Measurements from ENCODE around the gene ACOX2. TPM values are rescaled to one million over a fixed set of nuclear protein-coding genes. Genes with fewer than 3 reads are reported as not detected.

ACOX2 gene
- total RNA-seq, 3 donors from 2014 or later (not counting 1 experiment from before 2014, with no cell fraction given), result not detected

- no peaks in the 10 kb centered on the region for H3K36me3 Mint-ChIP-seq
- Histone ChIP-seq H3K9me3 (ENCODE audit: control insufficient read depth, insufficient read depth, low read length) (no peaks in the 10 kb centered on the region), H3K4me1 (ENCODE audit: control insufficient read depth, insufficient read depth, low read length) (no peaks in the 10 kb centered on the region), H3K4me3 (ENCODE audit: low read length) (no peak overlapping the region), H3K27ac (ENCODE audit: low read length) (no peak overlapping the region), H3K27me3 (ENCODE audit: control insufficient read depth, insufficient read depth, low read length) (no peaks in the 10 kb centered on the region), H3K36me3 (ENCODE audit: control insufficient read depth, insufficient read depth, low read length) (no peaks in the 10 kb centered on the region)
- DNase-seq (no peak), ATAC-seq (no peak)
- no peaks in the 10 kb centered on the region for H3K27me3 Mint-ChIP-seq (ENCODE audit: low read depth in 2 of 2)
- 84% methylated on average over 7 of the region's 7 CpGs for WGBS (ENCODE audit: insufficient coverage)
- intact Hi-C loops (cut with micrococcal nuclease), result no loop called here
- H3K4me1 Mint-ChIP-seq, result peaks cover 8% of the 10 kb centered on the region in 2 donors
- H3K9me3 Mint-ChIP-seq, result no peaks in the 10 kb centered on the region
- no peak overlapping the region for H3K4me3 Mint-ChIP-seq
- no peak for TF ChIP-seq CTCF (IDR thresholded peaks at IDR 0.05)
- no peak overlapping the region for H3K27ac Mint-ChIP-seq
Measured at GRCh38 chr3:58572634-58573230, 35.7 kb upstream of the ACOX2 start.

GRCh38 chr3:58572013-58572633 is 35.1 kb upstream of the ACOX2 start:
- Mint-ChIP-seq H3K27me3 (ENCODE audit: low read depth in 2 of 2) (no peaks in the 10 kb centered on the region), H3K9me3 (no peaks in the 10 kb centered on the region), H3K36me3 (no peaks in the 10 kb centered on the region), H3K4me1 (peaks cover 8% of the 10 kb centered on the region in 2 donors), H3K27ac (no peak overlapping the region), H3K4me3 (no peak overlapping the region)
- Histone ChIP-seq H3K4me1 (ENCODE audit: control insufficient read depth, insufficient read depth, low read length) (no peaks in the 10 kb centered on the region), H3K36me3 (ENCODE audit: control insufficient read depth, insufficient read depth, low read length) (no peaks in the 10 kb centered on the region), H3K27ac (ENCODE audit: low read length) (no peak overlapping the region), H3K9me3 (ENCODE audit: control insufficient read depth, insufficient read depth, low read length) (no peaks in the 10 kb centered on the region), H3K27me3 (ENCODE audit: control insufficient read depth, insufficient read depth, low read length) (no peaks in the 10 kb centered on the region), H3K4me3 (ENCODE audit: low read length) (no peak overlapping the region)
- DNase-seq (no peak), ATAC-seq (no peak)
- intact Hi-C loops (cut with micrococcal nuclease), result no loop called here
- 81% methylated on average over 13 of the region's 13 CpGs for WGBS (ENCODE audit: insufficient coverage)
- TF ChIP-seq CTCF (IDR thresholded peaks at IDR 0.05), result no peak

- Histone ChIP-seq H3K4me3 (ENCODE audit: low read length) (no peak overlapping the region), H3K27ac (ENCODE audit: low read length) (no peak overlapping the region), H3K9me3 (ENCODE audit: control insufficient read depth, insufficient read depth, low read length) (no peaks in the 10 kb centered on the region), H3K4me1 (ENCODE audit: control insufficient read depth, insufficient read depth, low read length) (no peaks in the 10 kb centered on the region), H3K27me3 (ENCODE audit: control insufficient read depth, insufficient read depth, low read length) (no peaks in the 10 kb centered on the region), H3K36me3 (ENCODE audit: control insufficient read depth, insufficient read depth, low read length) (no peaks in the 10 kb centered on the region)
- ATAC-seq (no peak), DNase-seq (no peak)
- no peaks in the 10 kb centered on the region for H3K27me3 Mint-ChIP-seq (ENCODE audit: low read depth in 2 of 2)
- no peak overlapping the region for H3K27ac Mint-ChIP-seq
- no peaks in the 10 kb centered on the region for H3K9me3 Mint-ChIP-seq
- intact Hi-C loops (cut with micrococcal nuclease), result no loop called here
- no peaks in the 10 kb centered on the region for H3K36me3 Mint-ChIP-seq
- WGBS (ENCODE audit: insufficient coverage), result 83% methylated on average over 5 of the region's 5 CpGs
- H3K4me3 Mint-ChIP-seq, result no peak overlapping the region
- H3K4me1 Mint-ChIP-seq, result peaks cover 8% of the 10 kb centered on the region in 2 donors
- TF ChIP-seq CTCF (IDR thresholded peaks at IDR 0.05), result no peak
Measured at GRCh38 chr3:58570851-58571250, 33.9 kb upstream of the ACOX2 start.

All from natural killer cell (primary cell).